ENCODE data around the gene C6orf89. TPM values are rescaled to one million over a fixed set of nuclear protein-coding genes. Genes with fewer than 3 reads are reported as not detected.

Gene C6orf89
- total and polyA plus RNA-seq, 8 donors = 11.6 to 39.2 (median 30.6) TPM

GRCh38 chr6:36962874-36963273 is 77.1 kb downstream of the C6orf89 start:
- no peak for TF ChIP-seq CTCF (IDR thresholded peaks at IDR 0.05)
- no peaks in the 10 kb centered on the region for H3K36me3 ChIP-seq
- no peaks in the 10 kb centered on the region for H3K27me3 ChIP-seq
- ATAC-seq (peak in 3 of 4 donors; percentile 17 to 69 (median 35)), FAIRE-seq (no peak), DNase-seq (peak in 2 of 6 donors; percentile 58 to 73)
- H3K27ac ChIP-seq = no peak overlapping the region
- H3K4me3 ChIP-seq = no peak overlapping the region
- WGBS, 2 donors = 78 to 83% methylated on average over 12 of the region's 12 CpGs
- no peaks in the 10 kb centered on the region for H3K9me3 ChIP-seq
- intact Hi-C loops (cut with DNase I) = no loop called here
- H3K4me1 ChIP-seq = peaks cover 0 to 8% (median 0%) of the 10 kb centered on the region in 3 donors

GRCh38 chr6:36963451-36964290 is 77.9 kb downstream of the C6orf89 start:
- intact Hi-C loops (cut with DNase I) = no loop called here
- Histone ChIP-seq H3K36me3 (peaks cover 0 to 6% (median 6%) of the 10 kb centered on the region in 3 donors), H3K27ac (peak overlapping the region in 1 of 4 donors; percentile 19), H3K27me3 (no peaks in the 10 kb centered on the region), H3K4me3 (no peak overlapping the region), H3K4me1 (peaks cover 0 to 8% (median 0%) of the 10 kb centered on the region in 3 donors), H3K9me3 (no peaks in the 10 kb centered on the region)
- peak in 4 of 6 donors; percentile 41 to 81 (median 73) for DNase-seq
- no peak for FAIRE-seq
- 52 to 57% methylated on average over 11 of the region's 11 CpGs for WGBS, 2 donors
- peak; percentile 42 to 65 (median 54) for ATAC-seq
- TF ChIP-seq CTCF (IDR thresholded peaks at IDR 0.05) = no peak

GRCh38 chr6:36964349-36964748 is 78.6 kb downstream of the C6orf89 start:
- WGBS, 2 donors = 86 to 91% methylated on average over 6 of the region's 6 CpGs
- no peak for TF ChIP-seq CTCF (IDR thresholded peaks at IDR 0.05)
- Histone ChIP-seq H3K4me1 (peaks cover 0 to 8% (median 0%) of the 10 kb centered on the region in 3 donors), H3K9me3 (no peaks in the 10 kb centered on the region), H3K36me3 (peaks cover 0 to 12% (median 12%) of the 10 kb centered on the region in 3 donors), H3K27me3 (no peaks in the 10 kb centered on the region), H3K4me3 (no peak overlapping the region), H3K27ac (no peak overlapping the region)
- ATAC-seq (no peak), FAIRE-seq (no peak), DNase-seq (peak in 1 of 6 donors; percentile 62)
- intact Hi-C loops (cut with DNase I) = no loop called here

GRCh38 chr6:36964908-36965307 is 79.2 kb downstream of the C6orf89 start:
- peaks cover 3 to 18% (median 16%) of the 10 kb centered on the region in 3 donors for H3K36me3 ChIP-seq
- intact Hi-C loops (cut with DNase I) = no loop called here
- no peak for TF ChIP-seq CTCF (IDR thresholded peaks at IDR 0.05)
- H3K27ac ChIP-seq = no peak overlapping the region
- H3K4me3 ChIP-seq = no peak overlapping the region
- DNase-seq (no peak), ATAC-seq (no peak), FAIRE-seq (no peak)
- H3K9me3 ChIP-seq = no peaks in the 10 kb centered on the region
- no peaks in the 10 kb centered on the region for H3K27me3 ChIP-seq
- 80 to 87% methylated on average over 4 of the region's 4 CpGs for WGBS, 2 donors
- H3K4me1 ChIP-seq = peaks cover 0 to 8% (median 0%) of the 10 kb centered on the region in 3 donors

- 70 to 81% methylated on average over 3 of the region's 3 CpGs for WGBS, 2 donors
- TF ChIP-seq CTCF (IDR thresholded peaks at IDR 0.05) = no peak
- intact Hi-C loops (cut with DNase I) = no loop called here
- H3K27me3 ChIP-seq = no peaks in the 10 kb centered on the region
- peaks cover 7 to 42% (median 38%) of the 10 kb centered on the region in 3 donors for H3K36me3 ChIP-seq
- H3K4me1 ChIP-seq = peaks cover 0 to 8% (median 0%) of the 10 kb centered on the region in 3 donors
- no peak for FAIRE-seq
- H3K27ac ChIP-seq = no peak overlapping the region
- ATAC-seq = peak in 2 of 4 donors; percentile 14 to 34
- no peak overlapping the region for H3K4me3 ChIP-seq
- H3K9me3 ChIP-seq = no peaks in the 10 kb centered on the region
- DNase-seq = no peak
Observed at GRCh38 chr6:36967301-36967700, 81.5 kb downstream of the C6orf89 start.

Data from pancreas (tissue), 10 donors.